ENCODE measurements around the gene SLC5A9.

GRCh38 chr1:48194801-48195200, 27.7 kb upstream of the SLC5A9 start:
- TF ChIP-seq, protein P1, sequence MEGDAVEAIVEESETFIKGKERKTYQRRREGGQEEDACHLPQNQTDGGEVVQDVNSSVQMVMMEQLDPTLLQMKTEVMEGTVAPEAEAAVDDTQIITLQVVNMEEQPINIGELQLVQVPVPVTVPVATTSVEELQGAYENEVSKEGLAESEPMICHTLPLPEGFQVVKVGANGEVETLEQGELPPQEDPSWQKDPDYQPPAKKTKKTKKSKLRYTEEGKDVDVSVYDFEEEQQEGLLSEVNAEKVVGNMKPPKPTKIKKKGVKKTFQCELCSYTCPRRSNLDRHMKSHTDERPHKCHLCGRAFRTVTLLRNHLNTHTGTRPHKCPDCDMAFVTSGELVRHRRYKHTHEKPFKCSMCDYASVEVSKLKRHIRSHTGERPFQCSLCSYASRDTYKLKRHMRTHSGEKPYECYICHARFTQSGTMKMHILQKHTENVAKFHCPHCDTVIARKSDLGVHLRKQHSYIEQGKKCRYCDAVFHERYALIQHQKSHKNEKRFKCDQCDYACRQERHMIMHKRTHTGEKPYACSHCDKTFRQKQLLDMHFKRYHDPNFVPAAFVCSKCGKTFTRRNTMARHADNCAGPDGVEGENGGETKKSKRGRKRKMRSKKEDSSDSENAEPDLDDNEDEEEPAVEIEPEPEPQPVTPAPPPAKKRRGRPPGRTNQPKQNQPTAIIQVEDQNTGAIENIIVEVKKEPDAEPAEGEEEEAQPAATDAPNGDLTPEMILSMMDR (IDR thresholded peaks at IDR 0.05): no peak
- no peak for TF ChIP-seq ZFX (IDR thresholded peaks at IDR 0.05; ENCODE audit: borderline replicate concordance)

Measured in 22Rv1 (cell line).